ENCODE results near the gene AURKAIP1. TPM values are rescaled to one million over a fixed set of nuclear protein-coding genes. Genes with fewer than 3 reads are reported as not detected.

The AURKAIP1 gene
- total and polyA plus RNA-seq, 2 of the 13 experiments (the other 11 are each of a cell fraction or from before 2014, with no cell fraction given) = 69.5 to 175 TPM

DNA sequence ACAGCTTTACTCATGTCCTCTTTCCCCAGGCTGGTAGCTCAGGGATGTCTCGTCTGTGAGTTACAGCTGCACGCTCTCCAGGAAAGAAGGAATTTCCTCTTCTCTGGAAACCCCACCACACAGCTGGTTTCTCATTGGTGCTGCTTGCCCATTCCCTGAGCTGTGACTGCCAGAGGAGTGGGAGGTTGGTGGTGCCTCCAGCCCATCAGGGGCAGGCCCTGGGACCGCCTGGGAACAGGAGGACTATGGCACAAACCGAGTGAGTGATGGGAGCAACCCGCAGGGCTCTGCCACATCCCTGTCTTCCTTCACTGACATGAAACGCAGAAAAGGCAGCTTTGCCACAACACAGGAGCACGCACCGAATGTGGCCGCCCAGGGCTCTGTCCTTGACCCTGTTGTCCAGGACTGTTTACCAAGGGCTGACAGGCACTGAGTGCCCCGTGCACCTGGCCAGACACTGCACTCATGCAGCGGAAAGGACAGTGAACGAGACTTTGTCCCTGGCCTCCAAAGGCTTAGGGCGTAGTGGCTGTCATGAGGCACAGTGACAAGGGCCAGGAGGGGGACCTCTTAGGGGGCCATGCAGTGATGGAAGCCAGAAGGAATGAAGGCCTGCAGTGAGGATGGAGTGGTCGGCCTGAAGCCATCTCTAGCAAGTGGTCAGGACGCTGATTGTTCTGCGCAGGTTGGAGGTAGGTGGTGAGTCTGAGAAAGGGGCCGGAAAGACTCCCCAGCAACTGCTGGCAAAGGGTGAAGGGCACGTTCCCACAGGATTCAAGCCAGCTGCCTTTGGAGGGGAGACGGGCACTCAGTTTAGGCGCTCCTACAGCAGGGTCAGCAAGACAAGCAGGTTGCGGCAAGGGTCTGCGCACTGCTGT is 25.8 kb upstream of the AURKAIP1 start (continued):
- peak; percentile 79 for TF ChIP-seq CREM (IDR thresholded peaks at IDR 0.05)
- TF ChIP-seq CREM (CRISPR knock-in tag; IDR thresholded peaks at IDR 0.05) = no peak
- TF ChIP-seq, protein P1, sequence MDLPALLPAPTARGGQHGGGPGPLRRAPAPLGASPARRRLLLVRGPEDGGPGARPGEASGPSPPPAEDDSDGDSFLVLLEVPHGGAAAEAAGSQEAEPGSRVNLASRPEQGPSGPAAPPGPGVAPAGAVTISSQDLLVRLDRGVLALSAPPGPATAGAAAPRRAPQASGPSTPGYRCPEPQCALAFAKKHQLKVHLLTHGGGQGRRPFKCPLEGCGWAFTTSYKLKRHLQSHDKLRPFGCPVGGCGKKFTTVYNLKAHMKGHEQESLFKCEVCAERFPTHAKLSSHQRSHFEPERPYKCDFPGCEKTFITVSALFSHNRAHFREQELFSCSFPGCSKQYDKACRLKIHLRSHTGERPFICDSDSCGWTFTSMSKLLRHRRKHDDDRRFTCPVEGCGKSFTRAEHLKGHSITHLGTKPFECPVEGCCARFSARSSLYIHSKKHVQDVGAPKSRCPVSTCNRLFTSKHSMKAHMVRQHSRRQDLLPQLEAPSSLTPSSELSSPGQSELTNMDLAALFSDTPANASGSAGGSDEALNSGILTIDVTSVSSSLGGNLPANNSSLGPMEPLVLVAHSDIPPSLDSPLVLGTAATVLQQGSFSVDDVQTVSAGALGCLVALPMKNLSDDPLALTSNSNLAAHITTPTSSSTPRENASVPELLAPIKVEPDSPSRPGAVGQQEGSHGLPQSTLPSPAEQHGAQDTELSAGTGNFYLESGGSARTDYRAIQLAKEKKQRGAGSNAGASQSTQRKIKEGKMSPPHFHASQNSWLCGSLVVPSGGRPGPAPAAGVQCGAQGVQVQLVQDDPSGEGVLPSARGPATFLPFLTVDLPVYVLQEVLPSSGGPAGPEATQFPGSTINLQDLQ (CRISPR knock-in tag; IDR thresholded peaks at IDR 0.05) = no peak; the same call in 1 of the 2 replicates
- peak; percentile 100 for TF ChIP-seq MEIS1 (CRISPR knock-in tag; IDR thresholded peaks at IDR 0.05; ENCODE audit: borderline replicate concordance)
- peak; percentile 99 for TF ChIP-seq FOXA3 (CRISPR knock-in tag; IDR thresholded peaks at IDR 0.05)
- no peak for TF ChIP-seq ZNF101 (CRISPR knock-in tag; IDR thresholded peaks at IDR 0.05; ENCODE audit: borderline replicate concordance, low read depth)
- TF ChIP-seq ZNF761 (CRISPR knock-in tag; conservative IDR thresholded peaks at IDR 0.05) = peak; percentile 95
- peak; percentile 96 for TF ChIP-seq ZC3H13 (CRISPR knock-in tag; IDR thresholded peaks at IDR 0.05)
- TF ChIP-seq ZFP36L1 (CRISPR knock-in tag; IDR thresholded peaks at IDR 0.05) = peak; percentile 92
- TF ChIP-seq, protein P2, sequence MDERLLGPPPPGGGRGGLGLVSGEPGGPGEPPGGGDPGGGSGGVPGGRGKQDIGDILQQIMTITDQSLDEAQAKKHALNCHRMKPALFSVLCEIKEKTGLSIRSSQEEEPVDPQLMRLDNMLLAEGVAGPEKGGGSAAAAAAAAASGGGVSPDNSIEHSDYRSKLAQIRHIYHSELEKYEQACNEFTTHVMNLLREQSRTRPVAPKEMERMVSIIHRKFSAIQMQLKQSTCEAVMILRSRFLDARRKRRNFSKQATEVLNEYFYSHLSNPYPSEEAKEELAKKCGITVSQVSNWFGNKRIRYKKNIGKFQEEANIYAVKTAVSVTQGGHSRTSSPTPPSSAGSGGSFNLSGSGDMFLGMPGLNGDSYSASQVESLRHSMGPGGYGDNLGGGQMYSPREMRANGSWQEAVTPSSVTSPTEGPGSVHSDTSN (CRISPR knock-in tag; IDR thresholded peaks at IDR 0.05) = peak; percentile 60
- TF ChIP-seq, protein P3, sequence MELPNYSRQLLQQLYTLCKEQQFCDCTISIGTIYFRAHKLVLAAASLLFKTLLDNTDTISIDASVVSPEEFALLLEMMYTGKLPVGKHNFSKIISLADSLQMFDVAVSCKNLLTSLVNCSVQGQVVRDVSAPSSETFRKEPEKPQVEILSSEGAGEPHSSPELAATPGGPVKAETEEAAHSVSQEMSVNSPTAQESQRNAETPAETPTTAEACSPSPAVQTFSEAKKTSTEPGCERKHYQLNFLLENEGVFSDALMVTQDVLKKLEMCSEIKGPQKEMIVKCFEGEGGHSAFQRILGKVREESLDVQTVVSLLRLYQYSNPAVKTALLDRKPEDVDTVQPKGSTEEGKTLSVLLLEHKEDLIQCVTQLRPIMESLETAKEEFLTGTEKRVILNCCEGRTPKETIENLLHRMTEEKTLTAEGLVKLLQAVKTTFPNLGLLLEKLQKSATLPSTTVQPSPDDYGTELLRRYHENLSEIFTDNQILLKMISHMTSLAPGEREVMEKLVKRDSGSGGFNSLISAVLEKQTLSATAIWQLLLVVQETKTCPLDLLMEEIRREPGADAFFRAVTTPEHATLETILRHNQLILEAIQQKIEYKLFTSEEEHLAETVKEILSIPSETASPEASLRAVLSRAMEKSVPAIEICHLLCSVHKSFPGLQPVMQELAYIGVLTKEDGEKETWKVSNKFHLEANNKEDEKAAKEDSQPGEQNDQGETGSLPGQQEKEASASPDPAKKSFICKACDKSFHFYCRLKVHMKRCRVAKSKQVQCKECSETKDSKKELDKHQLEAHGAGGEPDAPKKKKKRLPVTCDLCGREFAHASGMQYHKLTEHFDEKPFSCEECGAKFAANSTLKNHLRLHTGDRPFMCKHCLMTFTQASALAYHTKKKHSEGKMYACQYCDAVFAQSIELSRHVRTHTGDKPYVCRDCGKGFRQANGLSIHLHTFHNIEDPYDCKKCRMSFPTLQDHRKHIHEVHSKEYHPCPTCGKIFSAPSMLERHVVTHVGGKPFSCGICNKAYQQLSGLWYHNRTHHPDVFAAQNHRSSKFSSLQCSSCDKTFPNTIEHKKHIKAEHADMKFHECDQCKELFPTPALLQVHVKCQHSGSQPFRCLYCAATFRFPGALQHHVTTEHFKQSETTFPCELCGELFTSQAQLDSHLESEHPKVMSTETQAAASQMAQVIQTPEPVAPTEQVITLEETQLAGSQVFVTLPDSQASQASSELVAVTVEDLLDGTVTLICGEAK (IDR thresholded peaks at IDR 0.05) = no peak
- TF ChIP-seq, protein P3 (CRISPR knock-in tag; IDR thresholded peaks at IDR 0.05) = peak; percentile 75; the same call in 1 of the 2 replicates
- peak; percentile 76 for TF ChIP-seq ZFY (CRISPR knock-in tag; IDR thresholded peaks at IDR 0.05)
- TF ChIP-seq ZNF570 (CRISPR knock-in tag; IDR thresholded peaks at IDR 0.05; ENCODE audit: borderline replicate concordance) = no peak
- TF ChIP-seq STAT5B (CRISPR knock-in tag; IDR thresholded peaks at IDR 0.05) = peak; percentile 82; the same call in 1 of the 2 replicates
- peak; percentile 91; the same call in 1 of the 2 replicates for TF ChIP-seq ZNF230 (CRISPR knock-in tag; IDR thresholded peaks at IDR 0.05)
- peak; percentile 57; the same call in 1 of the 2 replicates for TF ChIP-seq HHEX (CRISPR knock-in tag; IDR thresholded peaks at IDR 0.05)
